HepG2 (cell line): Measurements from ENCODE around the gene PCYT2. TPM values are rescaled to one million over a fixed set of nuclear protein-coding genes. Genes with fewer than 3 reads are reported as not detected.

Experiments
- FOXO4 ChIP-seq: sonication (generic); formaldehyde crosslinking; conservative IDR thresholded peaks from 2 replicates; pipeline ENCODE4 v1.8.1; 2023; ENCODE audit warnings: missing genetic modification reagents
- MBD4 ChIP-seq: IDR thresholded peaks from 2 replicates; pipeline ENCODE4 v1.6.1; 2012; ENCODE audit warnings: low read length, inconsistent platforms, borderline replicate concordance
- SMC3 ChIP-seq: IDR thresholded peaks from 2 replicates; pipeline ENCODE4 v1.6.1; 2011; ENCODE audit warnings: low read length, improper control_type of control experiment
- ZFY ChIP-seq: sonication (generic); formaldehyde crosslinking; IDR thresholded peaks from 2 replicates; pipeline ENCODE4 v1.4.0; 2020; ENCODE audit warnings: missing genetic modification reagents
- ZNF646 ChIP-seq: sonication (generic); formaldehyde crosslinking; IDR thresholded peaks from 2 replicates; pipeline ENCODE4 v1.9.0; 2021; ENCODE audit warnings: mild to moderate bottlenecking, missing genetic modification reagents
- ZNF746 ChIP-seq: sonication (generic); formaldehyde crosslinking; IDR thresholded peaks from 2 replicates; pipeline ENCODE4 v1.8.0; 2022; ENCODE audit warnings: mild to moderate bottlenecking, missing genetic modification reagents
- polyA plus RNA-seq, 8 experiments: library from polyadenylated mRNA; depleted of rRNA in 3 of 8; stranded (reverse) in 7 of 8; unstranded in 1 of 8; fragments of >200 nt; fragmentation: Illumina TruSeq in 4 of 8; extraction: Trizol in 4 of 8; gene quantifications; 2 replicates each; pipeline versions ENCODE4 v1.2.1 to v1.2.3, GENCODE V29; 2011 to 2016; ENCODE audit warnings: low read depth in 4 of 8, missing spikeins in 1 of 8, mixed read lengths in 1 of 8; ENCODE audit not compliant: insufficient read depth in 1 of 8
- total RNA-seq, 5 experiments: library from RNA; depleted of rRNA; stranded (reverse); fragments of >200 nt; fragmentation: Illumina TruSeq; extraction: Trizol; gene quantifications; 2 replicates each; pipeline ENCODE4 v1.2.3, GENCODE V29; 2016; ENCODE audit warnings: low read depth in 1 of 5

The PCYT2 gene
- total and polyA plus RNA-seq, 2 of the 13 experiments (the other 11 are each of a cell fraction or from before 2014, with no cell fraction given): 147 to 297 TPM

- TF ChIP-seq ZFY (CRISPR knock-in tag) (0 out of 2 replicates have a peak, but pooled peaks have one; percentile 24), MBD4 (no peak), SMC3 (no peak), FOXO4 (CRISPR knock-in tag) (0 out of 2 replicates have a peak, but pooled peaks have one; percentile 58), ZNF746 (CRISPR knock-in tag) (peak; percentile 28; the same call in 1 of the 2 replicates), ZNF646 (CRISPR knock-in tag) (0 out of 2 replicates have a peak, but pooled peaks have one; percentile 33)
Observed at GRCh38 chr17:81907219-81908145, 3.7 kb downstream of the PCYT2 start (continued).
